HEK293 (cell line): ENCODE measurements around the gene IQCH.

Source experiments
- CTCF ChIA-PET: fragments of 350-600 bp; formaldehyde crosslinking; extraction: SDS; loops from one replicate; lab custom pipeline; 2021; ENCODE audit warnings: antibody characterized with exemption; lab: Yijun Ruan, JAX
- POLR2A ChIA-PET: fragments of 300-600 bp; formaldehyde crosslinking; extraction: SDS; loops from one replicate; lab custom pipeline; 2020; ENCODE audit warnings: antibody characterized with exemption, inconsistent platforms; lab: Yijun Ruan, JAX
- H3K27ac ChIP-seq: fragments of 200-500 bp; sonication (Bioruptor generic); 2 replicates; pipeline ENCODE4 v1.5.1; 2014; ENCODE audit warnings: low read depth, low read length, control low read depth, inconsistent platforms; ENCODE audit errors: extremely low read depth
- H3K36me3 ChIP-seq, 2 experiments: fragments of 200-500 bp in 1 of 2; sonication (Bioruptor generic) in 1 of 2; 1 replicate in 1 of 2; 2 replicates in 1 of 2; pipeline ENCODE4 v1.5.1; 2014 to 2017; ENCODE audit warnings: inconsistent platforms in 2 of 2, low read length in 2 of 2; ENCODE audit not compliant: control insufficient read depth in 2 of 2, insufficient read depth in 1 of 2
- H3K4me1 ChIP-seq: fragments of 200-500 bp; sonication (Bioruptor generic); 2 replicates; pipeline ENCODE4 v1.5.1; 2014; ENCODE audit warnings: mild to moderate bottlenecking, low read length, inconsistent platforms; ENCODE audit not compliant: control insufficient read depth, insufficient read depth
- H3K4me3 ChIP-seq: 2 replicates; pipeline ENCODE4 v1.5.1; 2011; ENCODE audit warnings: low read depth, mild to moderate bottlenecking, control low read depth, low read length, moderate library complexity
- H3K9me3 ChIP-seq: fragments of 200-500 bp; sonication (Bioruptor generic); 2 replicates; pipeline ENCODE4 v1.5.1; 2014; ENCODE audit warnings: low read depth, low read length, inconsistent platforms; ENCODE audit not compliant: control insufficient read depth, insufficient read depth
- HOXC10 ChIP-seq: sonication (generic); formaldehyde crosslinking; IDR thresholded peaks from 2 replicates; pipeline ENCODE4 v1.8.1; 2023; ENCODE audit warnings: mild to moderate bottlenecking, missing genetic modification reagents
- IKZF3 ChIP-seq: fragments of 450-650 bp; IDR thresholded peaks from 2 replicates; pipeline ENCODE4 v1.5.0; 2018; ENCODE audit warnings: missing biosample characterization, mild to moderate bottlenecking, missing genetic modification characterization, moderate library complexity
- SCRT2 ChIP-seq: fragments of 450-650 bp; formaldehyde crosslinking; IDR thresholded peaks from 2 replicates; pipeline ENCODE4 v1.5.1; 2016; ENCODE audit warnings: missing biosample characterization, missing genetic modification characterization
- ZBTB7A ChIP-seq: fragments of 450-650 bp; formaldehyde crosslinking; IDR thresholded peaks from 2 replicates; pipeline ENCODE4 v1.5.1; 2016; ENCODE audit warnings: low read depth, missing biosample characterization, missing genetic modification characterization
- ZNF10 ChIP-seq: fragments of 450-650 bp; formaldehyde crosslinking; IDR thresholded peaks from 2 replicates; pipeline ENCODE4 v1.5.1; 2017; ENCODE audit warnings: missing biosample characterization, missing genetic modification characterization
- ZNF184 ChIP-seq: fragments of 450-650 bp; IDR thresholded peaks from 2 replicates; pipeline ENCODE4 v1.5.1; 2018; ENCODE audit warnings: missing biosample characterization, mild to moderate bottlenecking, missing genetic modification characterization
- ZNF2 ChIP-seq: fragments of 450-650 bp; formaldehyde crosslinking; IDR thresholded peaks from 2 replicates; pipeline ENCODE4 v1.5.1; 2016; ENCODE audit warnings: missing biosample characterization, missing genetic modification characterization
- ZNF335 ChIP-seq: fragments of 450-650 bp; formaldehyde crosslinking; conservative IDR thresholded peaks from 2 replicates; pipeline ENCODE4 v1.5.1; 2016; ENCODE audit warnings: missing biosample characterization, missing genetic modification characterization
- ZNF394 ChIP-seq: fragments of 450-650 bp; formaldehyde crosslinking; IDR thresholded peaks from 2 replicates; pipeline ENCODE4 v1.5.1; 2016; ENCODE audit warnings: missing biosample characterization, missing genetic modification characterization, mild to moderate bottlenecking, moderate library complexity, borderline replicate concordance
- ZNF404 ChIP-seq: fragments of 450-650 bp; formaldehyde crosslinking; IDR thresholded peaks from 2 replicates; pipeline ENCODE4 v1.5.1; 2017; ENCODE audit warnings: missing biosample characterization, missing genetic modification characterization
- ZNF423 ChIP-seq: fragments of 450-650 bp; formaldehyde crosslinking; IDR thresholded peaks from 2 replicates; pipeline ENCODE4 v1.5.1; 2016; ENCODE audit warnings: missing biosample characterization, missing genetic modification characterization
- ZNF473 ChIP-seq: fragments of 450-650 bp; formaldehyde crosslinking; IDR thresholded peaks from 2 replicates; pipeline ENCODE4 v1.5.1; 2017; ENCODE audit warnings: missing biosample characterization, missing genetic modification characterization
- ZNF654 ChIP-seq: fragments of 450-650 bp; formaldehyde crosslinking; IDR thresholded peaks from 2 replicates; pipeline ENCODE4 v1.5.1; 2016; ENCODE audit warnings: low read depth, missing biosample characterization, missing genetic modification characterization
- ZNF701 ChIP-seq: fragments of 450-650 bp; formaldehyde crosslinking; IDR thresholded peaks from 2 replicates; pipeline ENCODE4 v1.5.1; 2016; ENCODE audit warnings: missing biosample characterization, missing genetic modification characterization
- ZNF837 ChIP-seq: fragments of 450-650 bp; formaldehyde crosslinking; IDR thresholded peaks from 2 replicates; pipeline ENCODE4 v1.5.1; 2016; ENCODE audit warnings: missing biosample characterization, missing genetic modification characterization
- TF ChIP-seq, protein P1 (sequence below): fragments of 450-650 bp; formaldehyde crosslinking; IDR thresholded peaks from 2 replicates; pipeline ENCODE4 v1.5.1; 2017; ENCODE audit warnings: missing biosample characterization, missing genetic modification characterization
- TF ChIP-seq, protein P2 (sequence below): fragments of 450-650 bp; formaldehyde crosslinking; optimal IDR thresholded peaks from 2 replicates; pipeline ENCODE3; 2016; ENCODE audit warnings: missing biosample characterization, mild to moderate bottlenecking, missing genetic modification characterization
- TF ChIP-seq, protein P3 (sequence below): fragments of 450-650 bp; formaldehyde crosslinking; IDR thresholded peaks from 2 replicates; pipeline ENCODE4 v1.5.1; 2017; ENCODE audit warnings: missing biosample characterization, missing genetic modification characterization
- TF ChIP-seq, protein P4 (sequence below): sonication (generic); formaldehyde crosslinking; IDR thresholded peaks from 2 replicates; pipeline ENCODE4 v1.8.1; 2022; ENCODE audit warnings: mild to moderate bottlenecking, moderate library complexity, missing genetic modification reagents
- TF ChIP-seq, protein P5 (sequence below): fragments of 450-650 bp; formaldehyde crosslinking; IDR thresholded peaks from 2 replicates; pipeline ENCODE4 v1.5.1; 2016; ENCODE audit warnings: missing biosample characterization, missing genetic modification characterization
- TF ChIP-seq, protein P6 (sequence below): fragments of 450-650 bp; formaldehyde crosslinking; IDR thresholded peaks from 2 replicates; pipeline ENCODE4 v1.5.1; 2017; ENCODE audit warnings: missing biosample characterization, missing genetic modification characterization

Gene IQCH

DNA sequence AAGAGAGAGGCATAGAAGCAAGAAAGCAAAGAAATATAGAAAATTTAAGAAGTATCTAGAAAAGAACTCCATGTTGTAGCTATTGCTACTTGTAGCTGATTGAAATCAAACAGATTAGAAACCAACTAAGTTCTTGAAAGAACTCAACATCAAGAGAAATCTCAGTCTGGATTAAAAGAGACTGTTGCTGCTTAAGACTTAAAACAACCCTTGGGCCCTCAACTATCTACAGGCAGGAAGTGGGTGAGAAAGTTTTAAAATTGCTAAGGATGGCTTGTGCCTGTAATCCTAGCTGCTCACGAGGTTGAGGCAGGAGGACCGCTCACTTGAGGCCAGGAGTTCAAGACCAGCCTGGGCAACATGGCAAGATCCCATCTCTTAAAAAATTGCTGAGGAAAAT lies 227.1 kb downstream of the IQCH start (continued):
- TF ChIP-seq, protein P1, sequence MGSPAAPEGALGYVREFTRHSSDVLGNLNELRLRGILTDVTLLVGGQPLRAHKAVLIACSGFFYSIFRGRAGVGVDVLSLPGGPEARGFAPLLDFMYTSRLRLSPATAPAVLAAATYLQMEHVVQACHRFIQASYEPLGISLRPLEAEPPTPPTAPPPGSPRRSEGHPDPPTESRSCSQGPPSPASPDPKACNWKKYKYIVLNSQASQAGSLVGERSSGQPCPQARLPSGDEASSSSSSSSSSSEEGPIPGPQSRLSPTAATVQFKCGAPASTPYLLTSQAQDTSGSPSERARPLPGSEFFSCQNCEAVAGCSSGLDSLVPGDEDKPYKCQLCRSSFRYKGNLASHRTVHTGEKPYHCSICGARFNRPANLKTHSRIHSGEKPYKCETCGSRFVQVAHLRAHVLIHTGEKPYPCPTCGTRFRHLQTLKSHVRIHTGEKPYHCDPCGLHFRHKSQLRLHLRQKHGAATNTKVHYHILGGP (tag by site-specific recombination) = no peak
- no peak for TF ChIP-seq ZNF394 (tag by site-specific recombination)
- TF ChIP-seq, protein P2, sequence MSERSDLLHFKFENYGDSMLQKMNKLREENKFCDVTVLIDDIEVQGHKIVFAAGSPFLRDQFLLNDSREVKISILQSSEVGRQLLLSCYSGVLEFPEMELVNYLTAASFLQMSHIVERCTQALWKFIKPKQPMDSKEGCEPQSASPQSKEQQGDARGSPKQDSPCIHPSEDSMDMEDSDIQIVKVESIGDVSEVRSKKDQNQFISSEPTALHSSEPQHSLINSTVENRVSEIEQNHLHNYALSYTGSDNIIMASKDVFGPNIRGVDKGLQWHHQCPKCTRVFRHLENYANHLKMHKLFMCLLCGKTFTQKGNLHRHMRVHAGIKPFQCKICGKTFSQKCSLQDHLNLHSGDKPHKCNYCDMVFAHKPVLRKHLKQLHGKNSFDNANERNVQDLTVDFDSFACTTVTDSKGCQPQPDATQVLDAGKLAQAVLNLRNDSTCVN = no peak
- no peak for TF ChIP-seq ZNF701 (tag by site-specific recombination)
- no peak for TF ChIP-seq ZNF404
- TF ChIP-seq ZNF837 (tag by site-specific recombination) = no peak
- TF ChIP-seq ZNF2 (tag by site-specific recombination) = no peak
- TF ChIP-seq, protein P3, sequence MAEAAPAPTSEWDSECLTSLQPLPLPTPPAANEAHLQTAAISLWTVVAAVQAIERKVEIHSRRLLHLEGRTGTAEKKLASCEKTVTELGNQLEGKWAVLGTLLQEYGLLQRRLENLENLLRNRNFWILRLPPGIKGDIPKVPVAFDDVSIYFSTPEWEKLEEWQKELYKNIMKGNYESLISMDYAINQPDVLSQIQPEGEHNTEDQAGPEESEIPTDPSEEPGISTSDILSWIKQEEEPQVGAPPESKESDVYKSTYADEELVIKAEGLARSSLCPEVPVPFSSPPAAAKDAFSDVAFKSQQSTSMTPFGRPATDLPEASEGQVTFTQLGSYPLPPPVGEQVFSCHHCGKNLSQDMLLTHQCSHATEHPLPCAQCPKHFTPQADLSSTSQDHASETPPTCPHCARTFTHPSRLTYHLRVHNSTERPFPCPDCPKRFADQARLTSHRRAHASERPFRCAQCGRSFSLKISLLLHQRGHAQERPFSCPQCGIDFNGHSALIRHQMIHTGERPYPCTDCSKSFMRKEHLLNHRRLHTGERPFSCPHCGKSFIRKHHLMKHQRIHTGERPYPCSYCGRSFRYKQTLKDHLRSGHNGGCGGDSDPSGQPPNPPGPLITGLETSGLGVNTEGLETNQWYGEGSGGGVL = no peak

DNA sequence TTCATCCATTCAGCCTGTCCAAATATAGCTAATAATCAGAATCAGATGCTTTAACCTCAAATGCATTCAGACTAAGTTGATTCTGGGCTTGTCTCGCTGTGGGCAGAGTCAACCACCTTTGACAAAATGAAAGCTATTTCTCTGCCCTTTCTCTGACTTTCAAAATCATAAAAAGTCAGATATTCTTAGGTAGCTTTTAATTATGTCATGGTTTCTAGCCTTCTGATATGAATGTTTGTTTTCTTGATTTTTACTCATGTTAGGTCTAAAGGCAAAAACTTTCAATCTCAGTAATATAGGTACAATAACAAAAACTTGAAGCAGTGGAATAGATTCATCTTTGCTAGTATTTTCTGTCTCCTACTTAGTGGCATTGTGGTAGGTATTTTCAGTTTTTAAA lies 241.0 kb downstream of the IQCH start:
- POLR2A ChIA-PET = interaction anchor here (0.8 kb wide), 1 partner anchor 25 kb away, joined by 3 read pairs; the partner anchor contains the start of gene C15orf61
- no peaks in the 10 kb centered on the region for H3K36me3 ChIP-seq
- CTCF ChIA-PET = interaction anchor here (0.7 to 1.8 kb wide), 3 partner anchors 39 to 549 kb away, joined by 3 to 5 read pairs (median 4); no protein-coding TSS in a partner anchor
- H3K4me3 ChIP-seq = no peak overlapping the region
- H3K9me3 ChIP-seq = no peaks in the 10 kb centered on the region
- no peaks in the 10 kb centered on the region for H3K4me1 ChIP-seq
- no peak for TF ChIP-seq ZNF473 (tag by site-specific recombination)
- TF ChIP-seq, protein P4, sequence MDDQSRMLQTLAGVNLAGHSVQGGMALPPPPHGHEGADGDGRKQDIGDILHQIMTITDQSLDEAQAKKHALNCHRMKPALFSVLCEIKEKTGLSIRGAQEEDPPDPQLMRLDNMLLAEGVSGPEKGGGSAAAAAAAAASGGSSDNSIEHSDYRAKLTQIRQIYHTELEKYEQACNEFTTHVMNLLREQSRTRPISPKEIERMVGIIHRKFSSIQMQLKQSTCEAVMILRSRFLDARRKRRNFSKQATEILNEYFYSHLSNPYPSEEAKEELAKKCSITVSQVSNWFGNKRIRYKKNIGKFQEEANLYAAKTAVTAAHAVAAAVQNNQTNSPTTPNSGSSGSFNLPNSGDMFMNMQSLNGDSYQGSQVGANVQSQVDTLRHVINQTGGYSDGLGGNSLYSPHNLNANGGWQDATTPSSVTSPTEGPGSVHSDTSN (CRISPR knock-in tag) = no peak
- TF ChIP-seq ZNF335 (tag by site-specific recombination) = no peak
- TF ChIP-seq ZNF184 (tag by site-specific recombination) = no peak
- TF ChIP-seq, all 188 proteins: peak for 0
- no peak overlapping the region for H3K27ac ChIP-seq

DNA sequence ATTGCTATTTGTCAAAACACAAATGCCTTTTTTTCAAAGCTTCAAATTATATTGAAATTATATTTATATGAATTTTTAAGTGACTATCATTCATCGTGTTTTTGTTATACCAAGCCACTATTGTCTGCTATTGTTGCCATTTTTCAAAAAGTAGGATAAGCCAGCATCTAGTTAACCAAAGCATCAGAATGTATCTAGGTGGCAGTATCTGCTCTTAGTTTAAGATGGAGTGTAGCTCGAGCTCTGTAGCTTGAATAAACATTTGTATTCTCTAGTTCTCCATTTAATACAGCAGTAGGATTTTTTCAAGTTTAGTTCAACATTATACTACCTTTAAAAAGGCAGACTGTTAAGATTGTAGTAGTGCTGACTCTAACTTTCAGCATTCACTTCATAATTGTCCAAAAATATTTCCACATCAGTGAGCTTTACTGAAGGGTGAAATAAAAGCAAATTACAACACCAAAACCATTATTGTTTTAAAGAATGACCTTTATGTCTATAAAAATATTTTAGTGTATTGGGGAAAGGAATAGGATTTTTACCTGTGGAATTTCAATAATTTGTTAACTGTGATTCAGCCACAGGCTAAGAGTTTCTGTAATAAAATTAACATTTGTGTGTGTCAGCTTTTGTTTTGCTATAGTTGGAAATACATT lies 246.7 kb downstream of the IQCH start:
- Histone ChIP-seq H3K4me1 (peaks cover 7% of the 10 kb centered on the region; the same call in 1 of the 2 replicates), H3K36me3 (no peaks in the 10 kb centered on the region), H3K4me3 (no peak overlapping the region), H3K27ac (no peak overlapping the region), H3K9me3 (no peaks in the 10 kb centered on the region)
- ChIA-PET POLR2A (interaction anchor here (1.2 kb wide), 1 partner anchor 41 kb away, joined by 3 read pairs; the partner anchor contains the start of gene MAP2K5), CTCF (interaction anchor here (0.6 to 4.8 kb wide), 16 partner anchors 9 to 645 kb away, joined by 3 to 25 read pairs (median 4); no protein-coding TSS in a partner anchor)
- TF ChIP-seq ZNF654 (tag by site-specific recombination) = peak; percentile 46
- 0 out of 2 replicates have a peak, but pooled peaks have one; percentile 11 for TF ChIP-seq SCRT2 (tag by site-specific recombination)
- TF ChIP-seq, protein P2 = no peak
- TF ChIP-seq IKZF3 = no peak
- peak; percentile 56; the same call in 1 of the 2 replicates for TF ChIP-seq ZNF10 (tag by site-specific recombination)
- TF ChIP-seq ZBTB7A (tag by site-specific recombination) = no peak
- TF ChIP-seq HOXC10 (CRISPR knock-in tag) = no peak
- TF ChIP-seq, protein P5, sequence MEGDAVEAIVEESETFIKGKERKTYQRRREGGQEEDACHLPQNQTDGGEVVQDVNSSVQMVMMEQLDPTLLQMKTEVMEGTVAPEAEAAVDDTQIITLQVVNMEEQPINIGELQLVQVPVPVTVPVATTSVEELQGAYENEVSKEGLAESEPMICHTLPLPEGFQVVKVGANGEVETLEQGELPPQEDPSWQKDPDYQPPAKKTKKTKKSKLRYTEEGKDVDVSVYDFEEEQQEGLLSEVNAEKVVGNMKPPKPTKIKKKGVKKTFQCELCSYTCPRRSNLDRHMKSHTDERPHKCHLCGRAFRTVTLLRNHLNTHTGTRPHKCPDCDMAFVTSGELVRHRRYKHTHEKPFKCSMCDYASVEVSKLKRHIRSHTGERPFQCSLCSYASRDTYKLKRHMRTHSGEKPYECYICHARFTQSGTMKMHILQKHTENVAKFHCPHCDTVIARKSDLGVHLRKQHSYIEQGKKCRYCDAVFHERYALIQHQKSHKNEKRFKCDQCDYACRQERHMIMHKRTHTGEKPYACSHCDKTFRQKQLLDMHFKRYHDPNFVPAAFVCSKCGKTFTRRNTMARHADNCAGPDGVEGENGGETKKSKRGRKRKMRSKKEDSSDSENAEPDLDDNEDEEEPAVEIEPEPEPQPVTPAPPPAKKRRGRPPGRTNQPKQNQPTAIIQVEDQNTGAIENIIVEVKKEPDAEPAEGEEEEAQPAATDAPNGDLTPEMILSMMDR = peak; percentile 50; the same call in 1 of the 2 replicates
- TF ChIP-seq, protein P6, sequence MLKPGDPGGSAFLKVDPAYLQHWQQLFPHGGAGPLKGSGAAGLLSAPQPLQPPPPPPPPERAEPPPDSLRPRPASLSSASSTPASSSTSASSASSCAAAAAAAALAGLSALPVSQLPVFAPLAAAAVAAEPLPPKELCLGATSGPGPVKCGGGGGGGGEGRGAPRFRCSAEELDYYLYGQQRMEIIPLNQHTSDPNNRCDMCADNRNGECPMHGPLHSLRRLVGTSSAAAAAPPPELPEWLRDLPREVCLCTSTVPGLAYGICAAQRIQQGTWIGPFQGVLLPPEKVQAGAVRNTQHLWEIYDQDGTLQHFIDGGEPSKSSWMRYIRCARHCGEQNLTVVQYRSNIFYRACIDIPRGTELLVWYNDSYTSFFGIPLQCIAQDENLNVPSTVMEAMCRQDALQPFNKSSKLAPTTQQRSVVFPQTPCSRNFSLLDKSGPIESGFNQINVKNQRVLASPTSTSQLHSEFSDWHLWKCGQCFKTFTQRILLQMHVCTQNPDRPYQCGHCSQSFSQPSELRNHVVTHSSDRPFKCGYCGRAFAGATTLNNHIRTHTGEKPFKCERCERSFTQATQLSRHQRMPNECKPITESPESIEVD = peak; percentile 51; the same call in 1 of the 2 replicates
- no peak for TF ChIP-seq ZNF423
